ENCODE data around the gene ARSI.
A peak's percentile ranks its signal among the peaks of the same experiment; 100 is the strongest.

ARSI gene

GRCh38 chr5:150289551-150290390, 12.9 kb downstream of the ARSI start, which contains the start of gene CAMK2A:
Gene CAMK2A, minus strand, starts transcription at chr5:150289773. Its CDS starts 148 bp downstream, at chr5:150289625.
- no peak for TF ChIP-seq CTCF (IDR thresholded peaks at IDR 0.05; ENCODE audit: insufficient read depth, low read depth, low read length, missing control alignments)
- DNase-seq (ENCODE audit: low read depth): peak; percentile 25
- no peak within 1 kb of the TSS for H3K4me3 ChIP-seq (ENCODE audit: low read length)

- no peak overlapping the region for H3K4me3 ChIP-seq (ENCODE audit: low read length)
- no peak for DNase-seq (ENCODE audit: low read depth)
- TF ChIP-seq CTCF (IDR thresholded peaks at IDR 0.05; ENCODE audit: insufficient read depth, low read depth, low read length, missing control alignments): no peak
Measured at GRCh38 chr5:150288791-150289190, 13.9 kb downstream of the ARSI start.

GRCh38 chr5:150288361-150288760, 14.3 kb downstream of the ARSI start:
- no peak overlapping the region for H3K4me3 ChIP-seq (ENCODE audit: low read length)
- no peak for DNase-seq (ENCODE audit: low read depth)
- TF ChIP-seq CTCF (IDR thresholded peaks at IDR 0.05; ENCODE audit: insufficient read depth, low read depth, low read length, missing control alignments): no peak

- DNase-seq (ENCODE audit: low read depth): no peak
- peak; percentile 27 for TF ChIP-seq CTCF (IDR thresholded peaks at IDR 0.05; ENCODE audit: insufficient read depth, low read depth, low read length, missing control alignments)
Measured at GRCh38 chr5:150286820-150287219, 15.9 kb downstream of the ARSI start.

GRCh38 chr5:150285114-150285513, 17.6 kb downstream of the ARSI start:
- DNase-seq (ENCODE audit: low read depth): peak; percentile 19

More at GRCh38 chr5:150286820-150287219, 15.9 kb downstream of the ARSI start:
- H3K4me3 ChIP-seq (ENCODE audit: low read length): no peak overlapping the region

GRCh38 chr5:150284311-150284710, 18.4 kb downstream of the ARSI start:
- TF ChIP-seq CTCF (IDR thresholded peaks at IDR 0.05; ENCODE audit: insufficient read depth, low read depth, low read length, missing control alignments): no peak

More at GRCh38 chr5:150285114-150285513, 17.6 kb downstream of the ARSI start:
- no peak for TF ChIP-seq CTCF (IDR thresholded peaks at IDR 0.05; ENCODE audit: insufficient read depth, low read depth, low read length, missing control alignments)
- H3K4me3 ChIP-seq (ENCODE audit: low read length): no peak overlapping the region

More at GRCh38 chr5:150284311-150284710, 18.4 kb downstream of the ARSI start:
- H3K4me3 ChIP-seq (ENCODE audit: low read length): no peak overlapping the region
- DNase-seq (ENCODE audit: low read depth): peak; percentile 39
